HL-60 (cell line): Measurements from ENCODE around the gene R3HDM2.

Source experiments
- GABPA ChIP-seq: IDR thresholded peaks from 2 replicates; pipeline ENCODE4 v1.6.1; 2012; ENCODE audit warnings: low read depth
- POLR2AphosphoS5 ChIP-seq: IDR thresholded peaks from 2 replicates; pipeline ENCODE4 v1.6.1; 2012; ENCODE audit warnings: low read depth
- REST ChIP-seq: IDR thresholded peaks from 2 replicates; pipeline ENCODE4 v1.6.1; 2012; ENCODE audit warnings: low read depth; ENCODE audit not compliant: insufficient replicate concordance
- SPI1 ChIP-seq: IDR thresholded peaks from 2 replicates; pipeline ENCODE4 v1.6.1; 2012; ENCODE audit warnings: low read depth, mild to moderate bottlenecking, borderline replicate concordance
- TF ChIP-seq, protein P1 (sequence below): IDR thresholded peaks from one replicate; pipeline ENCODE4 v1.5.1; 2011; ENCODE audit warnings: low read length, control low read depth, inconsistent platforms; ENCODE audit not compliant: insufficient read depth

DNA sequence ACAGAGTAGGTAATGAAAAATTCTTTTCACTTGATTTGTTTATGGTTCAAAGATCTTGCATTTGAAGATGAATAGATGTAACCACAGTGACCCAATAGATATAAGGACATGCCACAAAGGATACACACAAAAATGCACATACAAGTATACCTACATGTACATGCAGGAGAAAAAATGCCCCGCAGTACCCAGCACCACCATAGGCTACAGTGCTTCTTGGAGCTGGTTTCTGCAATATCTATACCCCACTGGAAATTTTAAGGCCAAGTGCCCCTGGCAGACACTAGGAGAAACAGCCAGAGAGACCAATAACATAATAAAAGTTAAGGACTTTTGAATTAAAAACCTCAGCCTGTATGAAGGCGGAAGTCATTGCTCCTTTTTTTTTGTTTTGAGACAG lies 167.7 kb downstream of the R3HDM2 start:
- TF ChIP-seq POLR2AphosphoS5 (no peak), REST (no peak), GABPA (no peak), SPI1 (no peak)
- TF ChIP-seq, protein P1, sequence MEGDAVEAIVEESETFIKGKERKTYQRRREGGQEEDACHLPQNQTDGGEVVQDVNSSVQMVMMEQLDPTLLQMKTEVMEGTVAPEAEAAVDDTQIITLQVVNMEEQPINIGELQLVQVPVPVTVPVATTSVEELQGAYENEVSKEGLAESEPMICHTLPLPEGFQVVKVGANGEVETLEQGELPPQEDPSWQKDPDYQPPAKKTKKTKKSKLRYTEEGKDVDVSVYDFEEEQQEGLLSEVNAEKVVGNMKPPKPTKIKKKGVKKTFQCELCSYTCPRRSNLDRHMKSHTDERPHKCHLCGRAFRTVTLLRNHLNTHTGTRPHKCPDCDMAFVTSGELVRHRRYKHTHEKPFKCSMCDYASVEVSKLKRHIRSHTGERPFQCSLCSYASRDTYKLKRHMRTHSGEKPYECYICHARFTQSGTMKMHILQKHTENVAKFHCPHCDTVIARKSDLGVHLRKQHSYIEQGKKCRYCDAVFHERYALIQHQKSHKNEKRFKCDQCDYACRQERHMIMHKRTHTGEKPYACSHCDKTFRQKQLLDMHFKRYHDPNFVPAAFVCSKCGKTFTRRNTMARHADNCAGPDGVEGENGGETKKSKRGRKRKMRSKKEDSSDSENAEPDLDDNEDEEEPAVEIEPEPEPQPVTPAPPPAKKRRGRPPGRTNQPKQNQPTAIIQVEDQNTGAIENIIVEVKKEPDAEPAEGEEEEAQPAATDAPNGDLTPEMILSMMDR, result no peak
